ENCODE measurements around the gene ZNF367. TPM values are rescaled to one million over a fixed set of nuclear protein-coding genes. Genes with fewer than 3 reads are reported as not detected.

The ZNF367 gene
- total RNA-seq, 1 donor from 2014 or later: 4.3 TPM

DNA sequence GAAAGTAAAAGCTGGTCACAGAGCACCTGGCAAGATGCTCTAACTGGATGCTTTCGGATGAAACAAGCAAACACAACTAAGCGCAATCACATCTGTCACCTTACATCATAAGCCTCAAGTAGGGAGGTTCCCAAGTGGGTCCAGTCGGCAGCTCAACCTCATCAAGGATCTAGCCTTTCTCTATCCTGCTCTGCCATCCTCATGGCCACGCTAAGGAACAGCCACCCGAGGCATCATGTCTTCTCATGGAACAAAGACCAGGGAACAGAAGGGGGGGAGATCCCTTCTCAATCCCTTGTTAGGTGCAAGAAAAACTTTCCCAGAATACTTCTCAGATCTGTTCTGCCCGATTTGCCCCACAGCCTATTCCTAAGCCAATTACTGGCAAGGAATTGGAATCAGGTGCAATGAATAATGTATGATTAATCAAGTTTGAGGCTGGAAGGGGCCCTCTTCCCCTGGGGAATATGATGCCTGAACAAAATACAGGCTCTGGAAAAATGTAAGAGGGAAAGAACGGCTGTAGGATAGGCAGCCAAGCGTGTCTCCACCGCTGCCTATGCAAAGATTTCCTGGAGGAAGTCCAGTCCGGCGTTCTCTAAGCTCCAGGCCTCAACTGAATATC lies 30.5 kb upstream of the ZNF367 start:
- Mint-ChIP-seq H3K36me3 (ENCODE audit: low read depth) (no peaks in the 10 kb centered on the region), H3K27me3 (peaks cover 3% of the 10 kb centered on the region), H3K4me1 (peaks cover 11% of the 10 kb centered on the region), H3K4me3 (peak overlapping the region; percentile 82), H3K9me3 (no peaks in the 10 kb centered on the region), H3K27ac (no peak overlapping the region)
- DNase-seq (no peak), ATAC-seq (ENCODE audit: low read depth) (no peak)
- ChIA-PET POLR2A (interaction anchor here (1.0 to 1.9 kb wide), 2 partner anchors 30 to 118 kb away, joined by 3 to 14 read pairs; partner anchors contain the start of gene ZNF367), CTCF (no interaction called here)
- TF ChIP-seq, protein P1, sequence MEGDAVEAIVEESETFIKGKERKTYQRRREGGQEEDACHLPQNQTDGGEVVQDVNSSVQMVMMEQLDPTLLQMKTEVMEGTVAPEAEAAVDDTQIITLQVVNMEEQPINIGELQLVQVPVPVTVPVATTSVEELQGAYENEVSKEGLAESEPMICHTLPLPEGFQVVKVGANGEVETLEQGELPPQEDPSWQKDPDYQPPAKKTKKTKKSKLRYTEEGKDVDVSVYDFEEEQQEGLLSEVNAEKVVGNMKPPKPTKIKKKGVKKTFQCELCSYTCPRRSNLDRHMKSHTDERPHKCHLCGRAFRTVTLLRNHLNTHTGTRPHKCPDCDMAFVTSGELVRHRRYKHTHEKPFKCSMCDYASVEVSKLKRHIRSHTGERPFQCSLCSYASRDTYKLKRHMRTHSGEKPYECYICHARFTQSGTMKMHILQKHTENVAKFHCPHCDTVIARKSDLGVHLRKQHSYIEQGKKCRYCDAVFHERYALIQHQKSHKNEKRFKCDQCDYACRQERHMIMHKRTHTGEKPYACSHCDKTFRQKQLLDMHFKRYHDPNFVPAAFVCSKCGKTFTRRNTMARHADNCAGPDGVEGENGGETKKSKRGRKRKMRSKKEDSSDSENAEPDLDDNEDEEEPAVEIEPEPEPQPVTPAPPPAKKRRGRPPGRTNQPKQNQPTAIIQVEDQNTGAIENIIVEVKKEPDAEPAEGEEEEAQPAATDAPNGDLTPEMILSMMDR (IDR thresholded peaks at IDR 0.05): no peak
- intact Hi-C loops (cut with micrococcal nuclease): loop anchor here (10.0 kb wide), 1 partner anchor 206 kb away; the partner anchor contains the start of gene PRXL2C

DNA sequence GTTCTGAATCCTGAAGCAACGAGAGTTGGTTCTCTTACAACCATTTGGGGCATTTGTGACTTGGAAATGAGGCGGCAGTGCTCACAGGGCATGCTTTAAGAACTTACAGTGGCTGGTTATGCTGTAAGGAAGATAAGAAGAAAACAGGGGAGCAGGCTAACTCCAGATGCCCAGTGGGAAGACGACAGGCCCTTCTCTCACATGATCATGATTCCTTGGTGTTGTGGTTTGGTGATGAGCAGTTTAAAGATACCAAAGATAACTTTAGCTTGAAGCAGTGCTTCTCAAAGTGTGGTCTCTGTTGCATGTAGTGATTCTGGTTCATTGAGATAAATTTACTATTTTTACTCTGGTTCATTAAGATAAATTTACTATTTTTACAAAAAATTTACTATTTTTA lies 29.2 kb upstream of the ZNF367 start:
- Mint-ChIP-seq H3K9me3 (no peaks in the 10 kb centered on the region), H3K27me3 (peaks cover 3% of the 10 kb centered on the region), H3K4me3 (no peak overlapping the region), H3K4me1 (peaks cover 11% of the 10 kb centered on the region), H3K36me3 (ENCODE audit: low read depth) (no peaks in the 10 kb centered on the region), H3K27ac (no peak overlapping the region)
- ChIA-PET POLR2A (no interaction called here), CTCF (no interaction called here)
- no peak for ATAC-seq (ENCODE audit: low read depth)
- intact Hi-C loops (cut with micrococcal nuclease): loop anchor here (10.0 kb wide), 1 partner anchor 207 kb away; the partner anchor contains the start of gene PRXL2C
- no peak for DNase-seq
- TF ChIP-seq, protein P1 (IDR thresholded peaks at IDR 0.05): no peak

DNA sequence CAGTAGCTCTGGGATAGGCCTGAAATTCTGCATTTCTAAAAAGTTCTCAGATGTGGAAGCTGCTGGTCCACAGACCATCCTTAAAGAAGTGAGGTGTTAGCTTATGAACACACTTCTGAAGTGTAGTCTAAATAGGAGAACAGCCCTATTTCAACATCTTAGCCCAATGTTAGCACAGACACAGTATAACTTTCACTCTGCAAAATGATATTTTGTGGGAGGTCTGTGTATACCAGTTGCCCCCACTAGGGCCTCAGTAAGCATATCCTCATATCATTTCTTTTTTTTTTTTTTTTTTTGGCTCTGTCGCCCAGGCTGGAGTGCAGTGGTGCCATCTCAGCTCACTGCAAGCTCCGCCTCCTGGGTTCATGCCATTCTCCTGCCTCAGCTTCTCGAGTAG lies 24.3 kb upstream of the ZNF367 start:
- Mint-ChIP-seq H3K36me3 (ENCODE audit: low read depth) (no peaks in the 10 kb centered on the region), H3K4me3 (no peak overlapping the region), H3K27me3 (no peaks in the 10 kb centered on the region), H3K4me1 (no peaks in the 10 kb centered on the region), H3K27ac (no peak overlapping the region), H3K9me3 (no peaks in the 10 kb centered on the region)
- no peak for DNase-seq
- peak; percentile 25 for ATAC-seq (ENCODE audit: low read depth)
- intact Hi-C loops (cut with micrococcal nuclease): loop anchor here (10.0 kb wide), 1 partner anchor 212 kb away; the partner anchor contains the start of gene PRXL2C
- TF ChIP-seq, protein P1 (IDR thresholded peaks at IDR 0.05): no peak
- ChIA-PET POLR2A (interaction anchor here (0.6 to 1.2 kb wide), 2 partner anchors 9 to 107 kb away, joined by 3 read pairs; no protein-coding TSS in a partner anchor), CTCF (interaction anchor here (0.7 to 1.4 kb wide), 4 partner anchors 9 to 225 kb away, joined by 3 to 6 read pairs (median 4); no protein-coding TSS in a partner anchor)

DNA sequence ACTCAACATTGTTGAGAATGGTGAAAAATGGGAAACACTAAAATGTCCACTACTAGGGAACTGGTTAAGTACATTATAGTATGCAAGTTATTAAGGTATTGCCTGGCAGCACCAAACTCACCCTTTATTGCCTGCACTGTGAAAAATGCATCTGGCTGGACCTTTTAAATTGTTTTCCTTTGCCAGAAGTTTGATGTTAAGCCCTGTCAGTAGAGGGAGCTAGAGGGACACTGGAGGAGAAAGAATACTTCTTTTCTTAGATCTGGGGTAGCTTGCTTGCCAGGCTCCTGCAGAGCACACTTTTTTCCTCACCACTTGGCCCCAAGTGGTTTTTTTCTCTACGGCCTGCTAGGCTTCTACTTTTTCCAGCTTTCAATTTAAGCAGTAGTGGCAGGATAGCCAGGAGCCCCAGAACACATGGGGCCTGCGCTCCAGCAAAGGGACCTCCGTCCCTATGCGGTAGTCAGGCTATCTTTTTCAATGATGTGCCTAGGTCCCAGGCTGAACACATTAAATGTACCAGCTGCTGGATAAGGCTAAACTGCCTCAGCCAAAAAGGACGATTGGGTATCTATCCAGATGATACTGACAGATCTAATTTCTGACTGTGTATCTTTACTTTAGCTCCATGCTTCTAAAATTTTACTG lies 23.8 kb upstream of the ZNF367 start:
- no peaks in the 10 kb centered on the region for H3K27me3 Mint-ChIP-seq
- ChIA-PET POLR2A (no interaction called here), CTCF (interaction anchor here (0.7 to 1.4 kb wide), 4 partner anchors 10 to 225 kb away, joined by 3 to 6 read pairs (median 4); no protein-coding TSS in a partner anchor)
- no peaks in the 10 kb centered on the region for H3K9me3 Mint-ChIP-seq
- ATAC-seq (ENCODE audit: low read depth) (no peak), DNase-seq (no peak)
- TF ChIP-seq, protein P1 (IDR thresholded peaks at IDR 0.05): no peak
- no peak overlapping the region for H3K4me3 Mint-ChIP-seq
- H3K27ac Mint-ChIP-seq: no peak overlapping the region
- intact Hi-C loops (cut with micrococcal nuclease): loop anchor here (10.0 kb wide), 1 partner anchor 213 kb away; the partner anchor contains the start of gene PRXL2C
- no peaks in the 10 kb centered on the region for H3K4me1 Mint-ChIP-seq
- H3K36me3 Mint-ChIP-seq (ENCODE audit: low read depth): no peaks in the 10 kb centered on the region

DNA sequence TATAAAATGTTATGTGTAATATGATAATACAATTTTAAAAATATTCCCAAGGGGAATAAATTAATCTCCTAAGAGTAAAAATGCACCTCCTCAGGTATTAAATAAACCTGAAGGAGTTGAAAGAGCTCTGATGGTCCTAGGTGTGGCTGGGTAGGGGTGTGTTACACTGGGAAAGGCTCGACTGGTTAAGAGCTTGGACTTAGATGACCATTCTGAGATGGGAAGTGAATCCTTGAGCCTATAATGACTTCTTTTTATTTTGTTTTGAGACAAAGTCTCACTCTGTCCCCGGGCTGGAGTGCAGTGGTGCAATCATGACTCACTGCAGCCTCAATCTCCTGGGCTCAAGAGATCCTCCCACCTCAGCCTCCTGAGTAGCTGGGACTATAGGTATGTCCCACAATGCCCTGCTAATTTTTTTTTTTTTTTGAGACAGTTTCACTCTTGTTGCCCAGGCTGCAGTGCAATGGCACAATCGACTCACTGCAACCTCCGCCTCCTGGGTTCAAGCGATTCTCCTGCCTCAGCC lies 22.6 kb upstream of the ZNF367 start:
- intact Hi-C loops (cut with micrococcal nuclease): loop anchor here (10.0 kb wide), 1 partner anchor 214 kb away; the partner anchor contains the start of gene PRXL2C

More for the DNA sequence above, 22.6 kb upstream of the ZNF367 start:
- TF ChIP-seq, protein P1 (IDR thresholded peaks at IDR 0.05): no peak
- POLR2A ChIA-PET: no interaction called here
- Mint-ChIP-seq H3K9me3 (no peaks in the 10 kb centered on the region), H3K27ac (no peak overlapping the region), H3K4me1 (no peaks in the 10 kb centered on the region), H3K27me3 (no peaks in the 10 kb centered on the region), H3K36me3 (ENCODE audit: low read depth) (no peaks in the 10 kb centered on the region), H3K4me3 (no peak overlapping the region)
- ATAC-seq (ENCODE audit: low read depth): no peak
- CTCF ChIA-PET: no interaction called here
- DNase-seq: no peak

Data from activated B cell treated with CpG ODN at 0.5 μM for 24 hours (primary cell).